IMR-90 (cell line): ENCODE results near the gene WDR37.

Source experiments
- BHLHE40 ChIP-seq: fragments of 150-350 bp; IDR thresholded peaks from 2 replicates; pipeline ENCODE4 v1.6.1; 2016; ENCODE audit warnings: mild to moderate bottlenecking, low read depth, low read length
- CEBPB ChIP-seq: IDR thresholded peaks from 2 replicates; pipeline ENCODE4 v1.6.1; 2012; ENCODE audit warnings: low read depth, low read length, improper control_type of control experiment
- CHD1 ChIP-seq: IDR thresholded peaks from 2 replicates; pipeline ENCODE4 v1.6.1; 2012; ENCODE audit warnings: low read depth, low read length, improper control_type of control experiment
- CTCF ChIP-seq: conservative IDR thresholded peaks from 2 replicates; pipeline ENCODE4 v1.5.1; 2012; ENCODE audit warnings: mild to moderate bottlenecking, low read depth, low read length, improper control_type of control experiment
- ELK1 ChIP-seq: fragments of 150-350 bp; IDR thresholded peaks from 2 replicates; pipeline ENCODE4 v1.6.1; 2016; ENCODE audit warnings: low read depth, mild to moderate bottlenecking, low read length, moderate library complexity, borderline replicate concordance
- MAFK ChIP-seq: IDR thresholded peaks from 2 replicates; pipeline ENCODE4 v1.6.1; 2012; ENCODE audit warnings: low read depth, low read length, improper control_type of control experiment
- MXI1 ChIP-seq: IDR thresholded peaks from 2 replicates; pipeline ENCODE4 v1.6.1; 2012; ENCODE audit warnings: low read depth, mild to moderate bottlenecking, low read length, moderate library complexity, borderline replicate concordance
- POLR2A ChIP-seq: IDR thresholded peaks from 2 replicates; pipeline ENCODE4 v1.6.1; 2012; ENCODE audit warnings: mild to moderate bottlenecking, low read depth, low read length
- RAD21 ChIP-seq: IDR thresholded peaks from 2 replicates; pipeline ENCODE4 v1.6.1; 2012; ENCODE audit warnings: low read length, improper control_type of control experiment
- RCOR1 ChIP-seq: IDR thresholded peaks from 2 replicates; pipeline ENCODE4 v1.6.1; 2012; ENCODE audit warnings: mild to moderate bottlenecking, low read length, improper control_type of control experiment; ENCODE audit not compliant: insufficient replicate concordance
- RFX5 ChIP-seq: IDR thresholded peaks from 2 replicates; pipeline ENCODE4 v1.8.0; 2012; ENCODE audit warnings: low read depth, mild to moderate bottlenecking, low read length, moderate library complexity
- SMC3 ChIP-seq: fragments of 150-350 bp; IDR thresholded peaks from 2 replicates; pipeline ENCODE4 v1.6.1; 2016; ENCODE audit warnings: low read depth, mild to moderate bottlenecking, antibody characterized with exemption, low read length, moderate library complexity
- USF2 ChIP-seq: fragments of 150-350 bp; IDR thresholded peaks from 2 replicates; pipeline ENCODE4 v1.6.1; 2017; ENCODE audit warnings: mild to moderate bottlenecking, antibody characterized with exemption, low read length, low read depth

- TF ChIP-seq POLR2A (no peak), CTCF (no peak), RAD21 (no peak), MAFK (no peak), ELK1 (no peak), RFX5 (no peak), CEBPB (no peak), CHD1 (no peak), SMC3 (no peak), BHLHE40 (no peak), RCOR1 (no peak), MXI1 (no peak), USF2 (no peak)
These were observed 19.1 kb upstream of the WDR37 start for GRCh38 chr10:1037098-1037497.
